Psoas muscle (tissue), 8 donors: ENCODE data around the gene PRTN3. TPM values are rescaled to one million over a fixed set of nuclear protein-coding genes. Genes with fewer than 3 reads are reported as not detected.
"Not testable (repeated sequence)": the region's sequence is repeated elsewhere in the genome, so short reads cannot be mapped to it uniquely, and the experiment has no call there.

Experiments used
- ATAC-seq, 4 donors: fragments of 200-7000 bp; cut with Tn5 transposase; one replicate each; pipeline ENCODE4 v1.9.1; 2020; ENCODE audit warnings: moderate library complexity in 3 of 4, mild to moderate bottlenecking in 2 of 4
- DNase-seq, 2 donors: peaks; one replicate each; pipeline ENCODE4 v3.0.0-alpha.2; 2020
- H3K27ac ChIP-seq: fragments of 200-600 bp; one replicate; pipeline ENCODE4 v1.8.0; 2022
- H3K27me3 ChIP-seq, 3 donors: fragments of 200-600 bp in 1 of 3; one replicate each; pipeline versions ENCODE4 v1.6.1 to v1.8.0; 2013 to 2022; ENCODE audit warnings: low read length in 2 of 3, mild to moderate bottlenecking in 2 of 3, moderate library complexity in 1 of 3; ENCODE audit not compliant: insufficient read depth in 3 of 3
- H3K36me3 ChIP-seq, 2 donors: fragments of 200-600 bp in 1 of 2; one replicate each; pipeline versions ENCODE4 v1.6.1 to v1.8.0; 2013 to 2022; ENCODE audit warnings: low read depth in 1 of 2, mild to moderate bottlenecking in 1 of 2, moderate library complexity in 1 of 2; ENCODE audit not compliant: insufficient read depth in 1 of 2
- H3K4me1 ChIP-seq: fragments of 200-600 bp; one replicate; pipeline ENCODE4 v1.8.0; 2022
- H3K4me3 ChIP-seq: fragments of 200-600 bp; one replicate; pipeline ENCODE4 v1.8.0; 2022; ENCODE audit warnings: mild to moderate bottlenecking
- H3K9me3 ChIP-seq: fragments of 200-600 bp; one replicate; pipeline ENCODE4 v1.8.0; 2022
- CTCF ChIP-seq: fragments of 200-600 bp; IDR thresholded peaks from one replicate; pipeline ENCODE4 v1.8.0; 2022; ENCODE audit warnings: antibody characterized with exemption
- WGBS, 3 donors: extraction: QIAGEN DNeasy Blood & Tissue Kit; methylation state at CpG; one replicate each; pipeline versions ENCODE4 v1.1.6 to v1.1.7; 2013; 5-methylcytosine and 5-hydroxymethylcytosine counted together
- intact Hi-C, 2 donors: fragments of 100-400 bp; cut with DNase I; formaldehyde crosslinking; loops; one replicate each; pipeline versions ENCODE4 v1.11.0 to v1.14.2; 2022
- polyA plus RNA-seq, 3 donors: library from polyadenylated mRNA; stranded (reverse); fragments of 200-250 nt; gene quantifications; one replicate each; pipeline ENCODE4 v1.2.3, GENCODE V29; 2013
- total RNA-seq, 4 donors: library from RNA; stranded (reverse); fragmentation: NEBNext Ultra II Directional in 2 of 4; extraction: Animal tissue kit (Norgen Biotek cat#: 25700) in 2 of 4; gene quantifications; one replicate each; pipeline versions ENCODE4 v1.2.1 to v1.2.4, GENCODE V29; 2021 to 2023
- donor health status: healthy with polysubstance abuse.
- donor health status: DM: no; HTN: no; CAD: no; lungs with moderate emphysema.
- donor health status: Bipolar disorder and iron deficiency.
- donor health status: healthy.
- donor health status: DM: yes; HTN: yes; CAD: no.
- donor health status: DM: no; HTN: no; CAD: no.
- donor health status: DM: no; HTN: no; CAD: no.
- donor health status: DM: yes; HTN: yes; CAD: no.

PRTN3 gene
- total and polyA plus RNA-seq, 7 donors = 0.04 to 0.34 (median 0.14) TPM; not detected in 3

GRCh38 chr19:852136-853013 is 11.6 kb downstream of the PRTN3 start, which contains the start of gene ELANE:
Gene ELANE (plus strand): TSS chr19:852303. CDS start chr19:852329, 26 bp downstream.
- no peak within 1 kb of the TSS for H3K27ac ChIP-seq
- intact Hi-C loops = loop anchor here in 1 of 2 donors (10.0 kb wide), 1 partner anchor 132 kb away; the partner anchor contains the start of gene WDR18
- no peak within 1 kb of the TSS for H3K4me3 ChIP-seq
- 58 to 68% (median 62%) methylated on average over 41 to 55 of the region's 55 CpGs for WGBS, 3 donors
- no peaks in the 10 kb centered on the region for H3K36me3 ChIP-seq
- H3K9me3 ChIP-seq = no peaks in the 10 kb centered on the region
- ATAC-seq (no peak), DNase-seq (peak; percentile 23 to 53)
- peaks cover 7% of the 10 kb centered on the region for H3K4me1 ChIP-seq
- no peak for TF ChIP-seq CTCF
- H3K27me3 ChIP-seq = peaks cover 0 to 73% (median 16%) of the 10 kb centered on the region in 3 donors

- Histone ChIP-seq H3K9me3 (no peaks in the 10 kb centered on the region), H3K27ac (no peak overlapping the region), H3K4me1 (peaks cover 7% of the 10 kb centered on the region), H3K27me3 (peaks cover 0 to 73% (median 13%) of the 10 kb centered on the region in 3 donors), H3K4me3 (no peak overlapping the region), H3K36me3 (no peaks in the 10 kb centered on the region)
- no peak for ATAC-seq
- DNase-seq = peak in 1 of 2 donors; percentile 12
- TF ChIP-seq CTCF = no peak
- WGBS, 3 donors = 27 to 34% (median 30%) methylated on average over 38 to 67 of the region's 67 CpGs
- intact Hi-C loops = loop anchor here in 1 of 2 donors (10.0 kb wide), 1 partner anchor 132 kb away; the partner anchor contains the start of gene WDR18
Measured at GRCh38 chr19:853014-853585, 12.3 kb downstream of the PRTN3 start.

GRCh38 chr19:853614-854220 is 12.9 kb downstream of the PRTN3 start:
- intact Hi-C loops = loop anchor here in 1 of 2 donors (10.0 kb wide), 1 partner anchor 131 kb away; the partner anchor contains the start of gene WDR18
- H3K27ac ChIP-seq, H3K36me3 ChIP-seq, H3K4me1 ChIP-seq, H3K9me3 ChIP-seq, DNase-seq, ATAC-seq, H3K4me3 ChIP-seq: not testable (repeated sequence)
- WGBS, 3 donors = 73 to 78% (median 77%) methylated on average over 10 to 13 of the region's 17 CpGs
- peaks cover 0 to 76% (median 13%) of the 10 kb centered on the region in 3 donors for H3K27me3 ChIP-seq

GRCh38 chr19:854549-854948 is 13.8 kb downstream of the PRTN3 start:
- DNase-seq = no peak
- Histone ChIP-seq H3K4me3 (no peak overlapping the region), H3K27ac (no peak overlapping the region), H3K9me3 (no peaks in the 10 kb centered on the region), H3K36me3 (no peaks in the 10 kb centered on the region), H3K27me3 (peaks cover 0 to 84% (median 11%) of the 10 kb centered on the region in 3 donors), H3K4me1 (peaks cover 8% of the 10 kb centered on the region)
- TF ChIP-seq CTCF = no peak
- 69 to 72% (median 70%) methylated on average over 6 of the region's 6 CpGs for WGBS, 3 donors
- intact Hi-C loops = loop anchor here in 1 of 2 donors (10.0 kb wide), 1 partner anchor 130 kb away; the partner anchor contains the start of gene WDR18
- no peak for ATAC-seq
